ENCODE measurements around the gene E2F1.
A peak's percentile ranks its signal among the peaks of the same experiment; 100 is the strongest.

E2F1 gene

DNA sequence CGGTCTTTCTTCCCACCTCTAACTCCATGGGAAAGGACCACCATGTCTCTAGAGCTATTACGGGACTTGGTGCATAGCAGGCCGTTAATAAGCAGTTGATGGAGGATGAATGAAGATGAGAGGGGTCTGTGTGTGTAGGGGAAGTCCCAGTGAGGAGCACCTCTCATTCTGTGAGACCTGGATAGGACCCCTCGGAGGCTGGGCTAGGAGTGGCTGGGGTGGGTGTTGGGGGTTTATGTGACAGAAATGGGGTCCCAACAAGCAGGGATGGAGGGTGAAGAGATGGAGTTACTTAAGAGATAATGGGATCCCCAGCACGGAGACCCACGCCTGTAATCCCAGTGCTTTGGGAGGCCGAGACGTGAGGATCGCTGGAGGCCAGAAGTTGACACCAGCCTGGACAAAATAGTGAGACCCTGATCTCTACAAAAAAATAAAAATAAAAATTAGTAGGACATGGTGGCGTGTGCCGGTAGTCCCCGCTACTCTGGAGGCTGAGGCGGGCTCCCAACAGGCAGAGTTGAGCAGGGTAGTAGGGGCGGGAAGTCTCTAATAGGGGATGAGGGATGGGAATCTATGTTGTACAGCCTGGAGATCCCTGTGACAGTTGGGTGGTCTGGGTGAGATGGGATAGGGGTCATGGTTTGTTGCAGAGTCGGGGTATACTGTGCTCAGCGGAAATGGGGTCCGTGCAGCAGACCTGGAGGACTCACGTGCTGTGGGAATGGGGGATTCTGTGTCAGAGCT, 44.9 kb upstream of the E2F1 start:
- Histone ChIP-seq H3K9ac (no peak overlapping the region), H3K27me3 (ENCODE audit: control insufficient read depth, insufficient read depth, low read length) (no peaks in the 10 kb centered on the region), H3K79me2 (no peaks in the 10 kb centered on the region), H3K4me3 (ENCODE audit: low read depth, low read length) (peak overlapping the region; percentile 45), H3K36me3 (ENCODE audit: control insufficient read depth, insufficient read depth, low read length) (no peaks in the 10 kb centered on the region), H3K27ac (peak overlapping the region; percentile 55), H2AFZ (peak overlapping the region; percentile 74), H3K9me3 (ENCODE audit: control insufficient read depth, low read length) (no peaks in the 10 kb centered on the region), H3K4me1 (no peaks in the 10 kb centered on the region), H3K4me2 (ENCODE audit: low read length) (peak overlapping the region; percentile 89)
- TF ChIP-seq, protein P1, sequence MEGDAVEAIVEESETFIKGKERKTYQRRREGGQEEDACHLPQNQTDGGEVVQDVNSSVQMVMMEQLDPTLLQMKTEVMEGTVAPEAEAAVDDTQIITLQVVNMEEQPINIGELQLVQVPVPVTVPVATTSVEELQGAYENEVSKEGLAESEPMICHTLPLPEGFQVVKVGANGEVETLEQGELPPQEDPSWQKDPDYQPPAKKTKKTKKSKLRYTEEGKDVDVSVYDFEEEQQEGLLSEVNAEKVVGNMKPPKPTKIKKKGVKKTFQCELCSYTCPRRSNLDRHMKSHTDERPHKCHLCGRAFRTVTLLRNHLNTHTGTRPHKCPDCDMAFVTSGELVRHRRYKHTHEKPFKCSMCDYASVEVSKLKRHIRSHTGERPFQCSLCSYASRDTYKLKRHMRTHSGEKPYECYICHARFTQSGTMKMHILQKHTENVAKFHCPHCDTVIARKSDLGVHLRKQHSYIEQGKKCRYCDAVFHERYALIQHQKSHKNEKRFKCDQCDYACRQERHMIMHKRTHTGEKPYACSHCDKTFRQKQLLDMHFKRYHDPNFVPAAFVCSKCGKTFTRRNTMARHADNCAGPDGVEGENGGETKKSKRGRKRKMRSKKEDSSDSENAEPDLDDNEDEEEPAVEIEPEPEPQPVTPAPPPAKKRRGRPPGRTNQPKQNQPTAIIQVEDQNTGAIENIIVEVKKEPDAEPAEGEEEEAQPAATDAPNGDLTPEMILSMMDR (IDR thresholded peaks at IDR 0.05) = no peak

DNA sequence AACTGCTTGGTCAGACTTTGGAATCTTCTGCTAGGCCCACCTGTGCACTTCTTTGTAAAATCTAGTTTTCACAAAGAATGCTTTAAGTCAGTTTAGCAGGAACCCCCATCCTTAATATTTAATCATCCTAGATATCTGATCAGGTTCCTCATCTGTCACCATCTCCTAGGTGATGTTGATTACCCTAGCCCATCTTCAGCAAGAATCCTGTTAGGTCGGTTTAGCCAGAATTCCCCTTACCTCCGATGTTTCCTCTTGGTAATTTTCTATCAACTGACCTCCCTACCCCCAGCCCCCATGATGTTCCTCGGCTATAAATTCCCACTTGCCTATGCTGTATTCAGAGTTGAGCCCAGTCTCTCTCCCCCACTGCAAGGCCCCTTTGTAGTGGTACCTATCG, 42.9 kb upstream of the E2F1 start:
- Histone ChIP-seq H3K9ac (no peak overlapping the region), H3K9me3 (ENCODE audit: control insufficient read depth, low read length) (no peaks in the 10 kb centered on the region)
- TF ChIP-seq, protein P1 (IDR thresholded peaks at IDR 0.05) = no peak

DNA sequence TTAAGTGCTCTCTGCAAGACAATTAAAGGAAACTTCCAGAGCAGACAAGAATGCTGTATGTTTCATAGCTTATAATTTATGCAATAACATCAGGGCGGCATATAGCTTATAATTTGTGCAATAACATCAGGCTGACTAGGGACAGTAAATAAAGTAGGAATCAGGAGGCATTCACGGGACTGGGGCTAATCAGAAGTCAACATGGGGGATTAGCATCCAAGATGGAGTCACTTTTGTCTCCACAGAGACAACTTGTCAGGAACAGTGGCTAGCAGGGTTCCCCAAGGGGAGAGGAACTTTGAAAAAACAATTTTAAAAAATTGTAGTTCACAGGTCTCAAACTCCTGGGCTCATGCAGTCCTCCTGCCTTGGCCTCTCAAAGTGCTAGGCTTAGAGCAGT, 42.3 kb upstream of the E2F1 start:
- no peak overlapping the region for H3K9ac ChIP-seq
- H3K36me3 ChIP-seq (ENCODE audit: control insufficient read depth, insufficient read depth, low read length) = no peaks in the 10 kb centered on the region
- TF ChIP-seq, protein P1 (IDR thresholded peaks at IDR 0.05) = no peak
- H3K27me3 ChIP-seq (ENCODE audit: control insufficient read depth, insufficient read depth, low read length) = no peaks in the 10 kb centered on the region
- no peaks in the 10 kb centered on the region for H3K79me2 ChIP-seq
- no peak overlapping the region for H3K4me2 ChIP-seq (ENCODE audit: low read length)
- H3K27ac ChIP-seq = no peak overlapping the region
- no peak overlapping the region for H2AFZ ChIP-seq
- no peaks in the 10 kb centered on the region for H3K9me3 ChIP-seq (ENCODE audit: control insufficient read depth, low read length)
- no peak overlapping the region for H3K4me3 ChIP-seq (ENCODE audit: low read depth, low read length)
- peaks cover 4% of the 10 kb centered on the region for H3K4me1 ChIP-seq

More for the DNA sequence above, 42.9 kb upstream of the E2F1 start:
- Histone ChIP-seq H3K36me3 (ENCODE audit: control insufficient read depth, insufficient read depth, low read length) (no peaks in the 10 kb centered on the region), H3K27me3 (ENCODE audit: control insufficient read depth, insufficient read depth, low read length) (no peaks in the 10 kb centered on the region), H2AFZ (peak overlapping the region; percentile 54), H3K79me2 (no peaks in the 10 kb centered on the region), H3K27ac (peak overlapping the region; percentile 33), H3K4me1 (peaks cover 4% of the 10 kb centered on the region), H3K4me3 (ENCODE audit: low read depth, low read length) (no peak overlapping the region), H3K4me2 (ENCODE audit: low read length) (no peak overlapping the region)

DNA sequence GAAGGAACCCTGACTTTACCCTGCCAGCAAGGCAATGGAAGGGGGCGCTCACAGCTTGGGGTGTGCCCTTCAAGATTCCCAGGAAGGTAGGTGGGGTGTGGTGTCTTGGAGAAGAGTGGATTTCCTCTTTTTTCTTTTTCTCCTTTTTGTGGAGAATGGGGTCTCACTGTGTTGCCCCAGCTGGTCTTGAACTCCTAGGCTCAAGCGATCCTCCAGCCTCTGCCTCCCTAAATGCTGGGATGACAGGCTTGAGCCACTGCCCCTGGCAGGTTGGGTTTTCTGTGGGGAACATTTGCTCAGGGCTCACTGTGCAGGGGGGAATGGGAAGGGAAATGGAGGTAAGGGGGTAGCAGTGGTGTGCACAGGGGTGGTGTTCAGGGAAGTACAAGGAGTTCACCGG, 41.6 kb upstream of the E2F1 start:
- TF ChIP-seq, protein P1 (IDR thresholded peaks at IDR 0.05) = no peak
- Histone ChIP-seq H3K79me2 (no peaks in the 10 kb centered on the region), H3K27me3 (ENCODE audit: control insufficient read depth, insufficient read depth, low read length) (no peaks in the 10 kb centered on the region), H3K4me1 (peaks cover 4% of the 10 kb centered on the region), H3K36me3 (ENCODE audit: control insufficient read depth, insufficient read depth, low read length) (no peaks in the 10 kb centered on the region), H3K4me2 (ENCODE audit: low read length) (no peak overlapping the region), H3K4me3 (ENCODE audit: low read depth, low read length) (no peak overlapping the region), H3K9me3 (ENCODE audit: control insufficient read depth, low read length) (no peaks in the 10 kb centered on the region), H3K27ac (no peak overlapping the region), H3K9ac (no peak overlapping the region), H2AFZ (no peak overlapping the region)

DNA sequence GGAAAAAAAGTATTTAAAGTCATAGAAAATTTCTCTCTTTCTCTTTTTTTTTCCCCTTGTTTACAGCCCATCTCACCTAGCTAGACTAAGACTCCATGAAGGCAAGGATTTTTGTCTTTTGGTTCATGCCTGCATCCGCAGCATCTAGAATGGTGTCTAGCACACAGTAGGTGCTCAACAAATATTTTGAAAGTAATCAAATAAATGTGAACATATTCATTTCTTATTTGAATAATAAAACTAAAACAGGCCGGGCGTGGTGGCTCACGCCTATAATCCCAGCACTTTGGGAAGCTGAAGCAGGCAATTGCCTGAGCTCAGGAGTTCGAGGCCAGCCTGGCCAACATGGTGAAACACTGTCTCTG, 40.9 kb upstream of the E2F1 start:
- Histone ChIP-seq H3K27ac (no peak overlapping the region), H3K4me1 (peaks cover 4% of the 10 kb centered on the region), H3K36me3 (ENCODE audit: control insufficient read depth, insufficient read depth, low read length) (no peaks in the 10 kb centered on the region), H3K9me3 (ENCODE audit: control insufficient read depth, low read length) (no peaks in the 10 kb centered on the region), H3K79me2 (no peaks in the 10 kb centered on the region), H3K9ac (no peak overlapping the region), H2AFZ (no peak overlapping the region), H3K4me3 (ENCODE audit: low read depth, low read length) (no peak overlapping the region), H3K4me2 (ENCODE audit: low read length) (no peak overlapping the region), H3K27me3 (ENCODE audit: control insufficient read depth, insufficient read depth, low read length) (no peaks in the 10 kb centered on the region)
- TF ChIP-seq, protein P1 (IDR thresholded peaks at IDR 0.05) = no peak
